ENCODE results near the gene ODAD2.

The ODAD2 gene

DNA sequence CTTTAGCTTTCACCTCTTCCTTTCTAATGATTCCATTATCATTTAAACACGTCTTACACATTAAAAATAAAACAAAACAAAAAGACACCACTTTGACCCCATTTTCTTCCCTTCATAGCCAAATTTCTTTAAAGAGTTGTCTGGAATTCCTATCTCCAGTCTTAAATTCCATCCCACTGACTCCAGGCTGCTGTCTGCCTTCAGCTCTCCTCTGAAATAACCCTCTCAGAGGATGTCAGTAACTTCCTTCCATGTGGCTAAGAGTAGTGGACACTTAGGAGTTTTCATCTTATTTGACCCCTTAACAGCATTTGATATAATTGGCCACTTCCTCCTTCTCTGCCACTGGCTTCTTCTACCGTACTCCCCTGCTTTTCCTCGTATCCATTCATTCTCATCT lies 183.6 kb downstream of the ODAD2 start (continued):
- TF ChIP-seq ZNF660 (tag by site-specific recombination; IDR thresholded peaks at IDR 0.05): no peak
- TF ChIP-seq ZNF670 (tag by site-specific recombination; IDR thresholded peaks at IDR 0.05; ENCODE audit: low read depth): no peak
- TF ChIP-seq, protein P1, sequence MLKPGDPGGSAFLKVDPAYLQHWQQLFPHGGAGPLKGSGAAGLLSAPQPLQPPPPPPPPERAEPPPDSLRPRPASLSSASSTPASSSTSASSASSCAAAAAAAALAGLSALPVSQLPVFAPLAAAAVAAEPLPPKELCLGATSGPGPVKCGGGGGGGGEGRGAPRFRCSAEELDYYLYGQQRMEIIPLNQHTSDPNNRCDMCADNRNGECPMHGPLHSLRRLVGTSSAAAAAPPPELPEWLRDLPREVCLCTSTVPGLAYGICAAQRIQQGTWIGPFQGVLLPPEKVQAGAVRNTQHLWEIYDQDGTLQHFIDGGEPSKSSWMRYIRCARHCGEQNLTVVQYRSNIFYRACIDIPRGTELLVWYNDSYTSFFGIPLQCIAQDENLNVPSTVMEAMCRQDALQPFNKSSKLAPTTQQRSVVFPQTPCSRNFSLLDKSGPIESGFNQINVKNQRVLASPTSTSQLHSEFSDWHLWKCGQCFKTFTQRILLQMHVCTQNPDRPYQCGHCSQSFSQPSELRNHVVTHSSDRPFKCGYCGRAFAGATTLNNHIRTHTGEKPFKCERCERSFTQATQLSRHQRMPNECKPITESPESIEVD (tag by site-specific recombination; IDR thresholded peaks at IDR 0.05): no peak

DNA sequence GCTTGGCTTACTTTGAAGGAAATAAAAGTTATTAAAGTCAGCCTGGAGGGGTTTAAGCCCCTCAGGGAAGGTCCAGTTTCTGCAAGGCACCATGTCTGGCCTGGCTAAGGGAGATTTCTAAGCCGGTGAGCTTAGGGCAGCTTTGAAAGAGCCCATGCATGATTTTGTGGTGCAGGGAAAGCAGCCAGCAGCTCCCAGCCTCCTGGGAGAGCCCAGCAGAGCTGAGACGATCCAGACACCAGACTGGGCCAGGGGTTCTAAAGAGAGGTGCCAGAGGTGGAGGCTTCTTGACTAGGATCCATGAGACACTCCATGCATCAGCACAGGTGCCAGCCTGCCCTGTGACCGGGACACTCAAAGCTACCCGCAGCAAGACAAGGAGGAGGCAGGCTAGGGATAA lies 193.7 kb downstream of the ODAD2 start:
- POLR2A ChIA-PET: no interaction called here
- H3K9me3 ChIP-seq (ENCODE audit: control insufficient read depth, insufficient read depth, low read depth, low read length): no peaks in the 10 kb centered on the region
- CTCF ChIA-PET: interaction anchor here (0.6 to 0.7 kb wide), 3 partner anchors 9 to 423 kb away, joined by 3 to 7 read pairs (median 3); no protein-coding TSS in a partner anchor
- no peaks in the 10 kb centered on the region for H3K4me1 ChIP-seq (ENCODE audit: control insufficient read depth, insufficient read depth, low read length)
- H3K36me3 ChIP-seq (ENCODE audit: control insufficient read depth in 2 of 2, insufficient read depth in 1 of 2, low read length in 2 of 2): no peaks in the 10 kb centered on the region
- no peak overlapping the region for H3K4me3 ChIP-seq (ENCODE audit: low read depth, low read length)
- TF ChIP-seq, protein P2, sequence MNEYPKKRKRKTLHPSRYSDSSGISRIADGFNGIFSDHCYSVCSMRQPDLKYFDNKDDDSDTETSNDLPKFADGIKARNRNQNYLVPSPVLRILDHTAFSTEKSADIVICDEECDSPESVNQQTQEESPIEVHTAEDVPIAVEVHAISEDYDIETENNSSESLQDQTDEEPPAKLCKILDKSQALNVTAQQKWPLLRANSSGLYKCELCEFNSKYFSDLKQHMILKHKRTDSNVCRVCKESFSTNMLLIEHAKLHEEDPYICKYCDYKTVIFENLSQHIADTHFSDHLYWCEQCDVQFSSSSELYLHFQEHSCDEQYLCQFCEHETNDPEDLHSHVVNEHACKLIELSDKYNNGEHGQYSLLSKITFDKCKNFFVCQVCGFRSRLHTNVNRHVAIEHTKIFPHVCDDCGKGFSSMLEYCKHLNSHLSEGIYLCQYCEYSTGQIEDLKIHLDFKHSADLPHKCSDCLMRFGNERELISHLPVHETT (tag by site-specific recombination; IDR thresholded peaks at IDR 0.05): no peak
- TF ChIP-seq ZIC2 (tag by site-specific recombination; IDR thresholded peaks at IDR 0.05) (no peak), ZNF366 (tag by site-specific recombination; conservative IDR thresholded peaks at IDR 0.05) (no peak), ZFP41 (tag by site-specific recombination; IDR thresholded peaks at IDR 0.05; ENCODE audit: borderline replicate concordance) (no peak), ZNF140 (tag by site-specific recombination; IDR thresholded peaks at IDR 0.05) (no peak), ZNF747 (tag by site-specific recombination; IDR thresholded peaks at IDR 0.05) (no peak), REPIN1 (tag by site-specific recombination; IDR thresholded peaks at IDR 0.05; ENCODE audit: low read depth) (no peak), ZNF416 (tag by site-specific recombination; IDR thresholded peaks at IDR 0.05) (no peak), ZNF341 (tag by site-specific recombination; IDR thresholded peaks at IDR 0.05; ENCODE audit: low read depth) (no peak), ZNF169 (tag by site-specific recombination; IDR thresholded peaks at IDR 0.05) (no peak), ZNF2 (tag by site-specific recombination; IDR thresholded peaks at IDR 0.05) (no peak), ZNF10 (tag by site-specific recombination; IDR thresholded peaks at IDR 0.05) (no peak), ZNF544 (tag by site-specific recombination; IDR thresholded peaks at IDR 0.05) (no peak)
- TF ChIP-seq, protein P3, sequence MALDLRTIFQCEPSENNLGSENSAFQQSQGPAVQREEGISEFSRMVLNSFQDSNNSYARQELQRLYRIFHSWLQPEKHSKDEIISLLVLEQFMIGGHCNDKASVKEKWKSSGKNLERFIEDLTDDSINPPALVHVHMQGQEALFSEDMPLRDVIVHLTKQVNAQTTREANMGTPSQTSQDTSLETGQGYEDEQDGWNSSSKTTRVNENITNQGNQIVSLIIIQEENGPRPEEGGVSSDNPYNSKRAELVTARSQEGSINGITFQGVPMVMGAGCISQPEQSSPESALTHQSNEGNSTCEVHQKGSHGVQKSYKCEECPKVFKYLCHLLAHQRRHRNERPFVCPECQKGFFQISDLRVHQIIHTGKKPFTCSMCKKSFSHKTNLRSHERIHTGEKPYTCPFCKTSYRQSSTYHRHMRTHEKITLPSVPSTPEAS (tag by site-specific recombination; IDR thresholded peaks at IDR 0.05): no peak
- TF ChIP-seq, protein P4, sequence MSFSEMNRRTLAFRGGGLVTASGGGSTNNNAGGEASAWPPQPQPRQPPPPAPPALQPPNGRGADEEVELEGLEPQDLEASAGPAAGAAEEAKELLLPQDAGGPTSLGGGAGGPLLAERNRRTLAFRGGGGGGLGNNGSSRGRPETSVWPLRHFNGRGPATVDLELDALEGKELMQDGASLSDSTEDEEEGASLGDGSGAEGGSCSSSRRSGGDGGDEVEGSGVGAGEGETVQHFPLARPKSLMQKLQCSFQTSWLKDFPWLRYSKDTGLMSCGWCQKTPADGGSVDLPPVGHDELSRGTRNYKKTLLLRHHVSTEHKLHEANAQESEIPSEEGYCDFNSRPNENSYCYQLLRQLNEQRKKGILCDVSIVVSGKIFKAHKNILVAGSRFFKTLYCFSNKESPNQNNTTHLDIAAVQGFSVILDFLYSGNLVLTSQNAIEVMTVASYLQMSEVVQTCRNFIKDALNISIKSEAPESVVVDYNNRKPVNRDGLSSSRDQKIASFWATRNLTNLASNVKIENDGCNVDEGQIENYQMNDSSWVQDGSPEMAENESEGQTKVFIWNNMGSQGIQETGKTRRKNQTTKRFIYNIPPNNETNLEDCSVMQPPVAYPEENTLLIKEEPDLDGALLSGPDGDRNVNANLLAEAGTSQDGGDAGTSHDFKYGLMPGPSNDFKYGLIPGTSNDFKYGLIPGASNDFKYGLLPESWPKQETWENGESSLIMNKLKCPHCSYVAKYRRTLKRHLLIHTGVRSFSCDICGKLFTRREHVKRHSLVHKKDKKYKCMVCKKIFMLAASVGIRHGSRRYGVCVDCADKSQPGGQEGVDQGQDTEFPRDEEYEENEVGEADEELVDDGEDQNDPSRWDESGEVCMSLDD (tag by site-specific recombination; IDR thresholded peaks at IDR 0.05): no peak
- TF ChIP-seq, protein P5, sequence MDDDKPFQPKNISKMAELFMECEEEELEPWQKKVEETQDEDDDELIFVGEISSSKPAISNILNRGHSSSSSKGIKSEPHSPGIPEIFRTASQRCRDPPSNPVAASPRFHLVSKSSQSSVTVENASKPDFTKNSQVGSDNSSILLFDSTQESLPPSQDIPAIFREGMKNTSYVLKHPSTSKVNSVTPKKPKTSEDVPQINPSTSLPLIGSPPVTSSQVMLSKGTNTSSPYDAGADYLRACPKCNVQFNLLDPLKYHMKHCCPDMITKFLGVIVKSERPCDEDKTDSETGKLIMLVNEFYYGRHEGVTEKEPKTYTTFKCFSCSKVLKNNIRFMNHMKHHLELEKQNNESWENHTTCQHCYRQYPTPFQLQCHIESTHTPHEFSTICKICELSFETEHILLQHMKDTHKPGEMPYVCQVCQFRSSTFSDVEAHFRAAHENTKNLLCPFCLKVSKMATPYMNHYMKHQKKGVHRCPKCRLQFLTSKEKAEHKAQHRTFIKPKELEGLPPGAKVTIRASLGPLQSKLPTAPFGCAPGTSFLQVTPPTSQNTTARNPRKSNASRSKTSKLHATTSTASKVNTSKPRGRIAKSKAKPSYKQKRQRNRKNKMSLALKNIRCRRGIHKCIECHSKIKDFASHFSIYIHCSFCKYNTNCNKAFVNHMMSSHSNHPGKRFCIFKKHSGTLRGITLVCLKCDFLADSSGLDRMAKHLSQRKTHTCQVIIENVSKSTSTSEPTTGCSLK (tag by site-specific recombination; IDR thresholded peaks at IDR 0.05): no peak
- TF ChIP-seq, protein P6, sequence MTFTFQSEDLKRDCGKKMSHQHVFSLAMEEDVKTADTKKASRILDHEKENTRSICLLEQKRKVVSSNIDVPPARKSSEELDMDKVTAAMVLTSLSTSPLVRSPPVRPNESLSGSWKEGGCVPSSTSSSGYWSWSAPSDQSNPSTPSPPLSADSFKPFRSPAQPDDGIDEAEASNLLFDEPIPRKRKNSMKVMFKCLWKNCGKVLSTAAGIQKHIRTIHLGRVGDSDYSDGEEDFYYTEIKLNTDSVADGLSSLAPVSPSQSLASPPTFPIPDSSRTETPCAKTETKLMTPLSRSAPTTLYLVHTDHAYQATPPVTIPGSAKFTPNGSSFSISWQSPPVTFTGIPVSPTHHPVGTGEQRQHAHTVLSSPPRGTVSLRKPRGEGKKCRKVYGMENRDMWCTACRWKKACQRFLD (tag by site-specific recombination; IDR thresholded peaks at IDR 0.05): no peak
- TF ChIP-seq, protein P7, sequence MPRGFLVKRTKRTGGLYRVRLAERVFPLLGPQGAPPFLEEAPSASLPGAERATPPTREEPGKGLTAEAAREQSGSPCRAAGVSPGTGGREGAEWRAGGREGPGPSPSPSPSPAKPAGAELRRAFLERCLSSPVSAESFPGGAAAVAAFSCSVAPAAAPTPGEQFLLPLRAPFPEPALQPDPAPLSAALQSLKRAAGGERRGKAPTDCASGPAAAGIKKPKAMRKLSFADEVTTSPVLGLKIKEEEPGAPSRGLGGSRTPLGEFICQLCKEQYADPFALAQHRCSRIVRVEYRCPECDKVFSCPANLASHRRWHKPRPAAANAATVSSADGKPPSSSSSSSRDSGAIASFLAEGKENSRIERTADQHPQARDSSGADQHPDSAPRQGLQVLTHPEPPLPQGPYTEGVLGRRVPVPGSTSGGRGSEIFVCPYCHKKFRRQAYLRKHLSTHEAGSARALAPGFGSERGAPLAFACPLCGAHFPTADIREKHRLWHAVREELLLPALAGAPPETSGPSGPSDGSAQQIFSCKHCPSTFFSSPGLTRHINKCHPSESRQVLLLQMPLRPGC (tag by site-specific recombination; IDR thresholded peaks at IDR 0.05): no peak
- H3K27ac ChIP-seq (ENCODE audit: extremely low read depth, low read depth, low read length): no peak overlapping the region

All from HEK293 (cell line).